Activated CD8-positive, alpha-beta memory T cell treated with anti-CD3 and anti-CD28 coated beads, Interleukin-2, amount 50 U/mL, for 24 hours (primary cell): ENCODE results near the gene MED19.
"Not testable (repeated sequence)": the region's sequence is repeated elsewhere in the genome, so short reads cannot be mapped to it uniquely, and the experiment has no call there.

Experiments used
- DNase-seq: peaks from one replicate; pipeline ENCODE4 v3.0.0-alpha.2; 2020; ENCODE audit errors: extremely low read depth

The MED19 gene

GRCh38 chr11:57704932-57705331 is 7.1 kb downstream of the MED19 start:
- DNase-seq = no peak

- no peak for DNase-seq
These were observed 8.7 kb downstream of the MED19 start for GRCh38 chr11:57703341-57703740.

DNA sequence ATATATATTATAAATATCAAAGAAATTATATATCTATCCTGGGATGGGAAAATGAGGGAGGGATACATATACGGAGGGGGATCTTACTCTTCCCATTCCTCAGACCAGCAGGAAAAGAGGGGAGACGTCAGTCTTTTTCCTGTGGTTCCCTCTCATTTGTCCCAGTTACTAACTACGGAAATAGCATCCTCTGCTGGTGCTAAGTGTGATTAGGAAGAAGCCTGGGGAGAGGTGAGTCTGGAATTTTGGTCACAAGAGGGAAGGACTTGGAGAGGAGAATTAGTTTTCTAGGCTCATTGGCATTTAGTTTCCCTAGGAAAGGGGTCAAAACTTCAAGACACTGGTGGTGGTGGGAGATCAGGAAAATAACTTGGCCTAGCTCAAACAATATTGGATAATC is 11.6 kb downstream of the MED19 start:
- DNase-seq = no peak

GRCh38 chr11:57699813-57700212 is 12.2 kb downstream of the MED19 start:
- no peak for DNase-seq

GRCh38 chr11:57698843-57699365 is 13.1 kb downstream of the MED19 start:
- DNase-seq = no peak

DNA sequence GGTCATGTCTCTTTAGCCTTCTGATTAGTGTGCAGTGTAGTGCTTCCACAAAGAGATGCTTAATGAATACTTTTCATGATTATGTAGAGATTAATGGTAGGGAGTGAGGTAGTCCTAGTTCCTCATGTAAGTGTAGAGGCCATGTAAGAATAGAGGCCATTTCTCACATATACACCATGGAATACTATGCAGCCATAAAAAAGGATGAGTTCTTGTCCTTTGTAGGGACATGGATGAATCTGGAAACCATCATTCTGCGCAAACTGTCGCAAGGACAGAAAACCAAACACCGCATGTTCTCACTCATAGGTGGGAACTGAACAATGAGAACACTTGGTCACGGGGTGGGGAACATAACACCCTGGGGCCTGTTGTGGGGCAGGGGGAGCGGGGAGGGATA is 21.5 kb downstream of the MED19 start:
- DNase-seq = not testable (repeated sequence)

GRCh38 chr11:57681168-57681567 is 30.8 kb downstream of the MED19 start:
- DNase-seq = no peak

DNA sequence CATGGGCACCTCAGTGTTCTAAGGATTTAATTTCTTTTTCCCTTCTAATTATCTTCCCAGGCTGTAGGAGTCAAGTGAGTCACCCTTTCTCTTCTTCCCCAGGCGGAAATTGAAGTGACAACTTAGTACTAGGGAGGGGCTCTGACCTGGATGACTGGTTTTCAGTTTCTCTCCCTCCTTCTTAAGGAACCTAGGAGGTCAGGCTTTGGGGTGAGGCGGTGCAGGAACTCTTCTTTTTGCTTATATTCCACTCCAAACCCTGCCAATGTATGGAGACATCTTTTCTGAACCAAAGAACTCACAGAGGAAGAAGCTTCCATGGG is 31.5 kb downstream of the MED19 start:
- no peak for DNase-seq

DNA sequence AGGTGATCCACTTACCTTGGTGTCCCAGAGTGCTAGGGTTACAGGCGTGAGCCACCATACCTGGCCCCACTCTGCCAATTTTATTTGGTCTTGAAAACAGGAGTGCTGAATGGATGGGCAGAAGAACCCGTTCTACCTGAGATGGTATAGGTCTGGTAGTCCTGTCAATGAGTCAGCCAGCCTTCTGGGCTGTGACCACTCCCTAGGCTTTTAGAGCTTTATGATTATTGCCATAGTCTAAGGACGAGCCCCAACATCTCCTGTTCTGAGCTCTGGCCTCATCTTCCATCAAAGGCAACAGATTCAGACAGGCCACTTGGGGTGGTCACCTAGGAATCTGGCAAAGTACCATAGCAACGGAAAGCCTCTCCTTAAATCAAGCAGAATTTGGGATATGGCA is 32.6 kb downstream of the MED19 start:
- no peak for DNase-seq

DNA sequence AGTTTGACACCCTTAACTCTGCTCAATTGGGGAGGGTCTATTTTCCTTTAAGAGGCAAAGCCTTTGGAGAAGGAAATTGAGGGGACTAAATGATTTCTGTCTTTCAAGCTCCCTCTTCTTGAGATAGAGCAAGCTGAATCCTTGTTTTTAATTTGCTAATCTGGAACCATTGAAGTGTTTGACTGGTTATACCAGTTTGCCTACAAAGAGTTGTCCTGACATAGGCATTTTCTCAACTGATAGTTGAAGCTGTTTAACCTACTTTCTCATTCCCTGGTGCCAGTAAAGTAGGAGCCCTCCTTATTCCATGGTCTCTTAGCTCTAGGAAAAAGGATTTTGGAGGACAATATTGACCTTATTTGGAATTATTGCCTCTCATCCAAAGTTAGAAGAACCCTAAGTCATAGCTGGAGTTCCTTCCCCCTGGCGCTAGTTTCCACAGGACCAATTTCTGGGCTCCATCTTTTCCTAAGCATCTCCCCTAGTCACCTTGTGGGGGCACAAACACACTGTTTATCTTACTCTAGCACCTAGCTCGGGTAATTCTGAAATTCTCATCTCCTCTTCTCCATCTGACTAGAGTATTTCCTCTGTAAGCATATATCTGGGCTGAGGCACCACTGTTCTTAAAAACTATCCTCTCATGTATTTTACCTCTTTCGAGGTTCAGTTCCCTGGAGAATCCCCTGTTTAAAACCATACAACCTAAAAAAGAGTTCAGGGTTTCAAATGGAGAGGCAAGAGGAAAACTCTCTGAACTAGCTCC is 36.7 kb downstream of the MED19 start:
- no peak for DNase-seq

DNA sequence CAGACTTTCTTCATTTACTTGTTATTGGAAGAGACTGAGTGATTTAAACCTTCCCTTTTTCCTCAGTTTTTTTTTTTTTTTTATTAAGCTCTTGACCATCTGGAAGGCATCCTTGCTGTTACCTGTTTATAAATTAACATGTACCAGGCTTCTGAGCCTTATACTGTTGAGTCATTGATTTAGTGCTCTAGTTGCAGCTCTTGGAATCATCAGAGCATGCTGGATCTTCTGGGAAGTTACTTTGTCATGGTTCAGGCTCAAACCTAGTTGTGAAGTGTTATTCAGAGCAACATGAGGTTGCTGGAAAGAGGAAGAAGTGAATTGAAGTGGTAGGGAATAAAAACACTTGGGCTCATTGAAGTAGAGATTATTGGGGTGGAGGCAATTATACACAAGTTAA is 37.8 kb downstream of the MED19 start:
- DNase-seq = no peak

- no peak for DNase-seq
These were observed 43.6 kb downstream of the MED19 start for GRCh38 chr11:57668434-57668782.

- peak; percentile 98 for DNase-seq
These were observed 44.1 kb downstream of the MED19 start, which contains the start of gene ZDHHC5 for GRCh38 chr11:57667736-57668433. ZDHHC5 (plus strand) TSS chr11:57668114; CDS start chr11:57673091, 4,977 bp downstream.

DNA sequence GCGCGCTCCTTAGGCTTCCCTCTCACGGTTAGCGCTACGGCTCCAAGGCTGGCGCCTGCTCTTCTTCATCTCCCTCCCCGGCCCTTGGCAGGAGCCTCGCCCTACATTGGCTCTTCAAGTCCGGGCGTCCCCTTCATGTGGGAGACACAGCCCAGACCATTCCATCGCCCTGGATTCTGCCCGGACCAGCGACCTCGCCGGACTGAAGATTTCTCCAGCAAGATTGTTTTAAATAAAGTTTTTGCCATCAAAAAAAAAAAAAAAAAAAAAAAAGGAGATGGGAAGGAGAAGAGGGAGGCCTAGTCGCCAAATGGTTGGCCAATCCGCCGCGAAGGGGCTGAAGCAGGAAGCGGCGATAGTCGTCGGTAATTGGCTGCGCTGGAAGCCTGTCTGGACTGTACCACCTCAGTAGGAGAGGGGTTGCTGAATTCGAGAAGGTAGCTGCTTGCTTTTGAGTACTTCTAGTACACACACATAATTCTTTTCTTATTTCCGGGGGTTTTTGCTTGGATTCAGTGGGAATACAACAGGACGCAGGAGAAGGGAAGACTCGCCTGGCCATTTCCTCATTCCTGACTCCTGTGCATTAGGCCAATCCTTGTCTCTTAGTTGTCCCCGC is 44.8 kb downstream of the MED19 start:
- peak; percentile 86 for DNase-seq

DNA sequence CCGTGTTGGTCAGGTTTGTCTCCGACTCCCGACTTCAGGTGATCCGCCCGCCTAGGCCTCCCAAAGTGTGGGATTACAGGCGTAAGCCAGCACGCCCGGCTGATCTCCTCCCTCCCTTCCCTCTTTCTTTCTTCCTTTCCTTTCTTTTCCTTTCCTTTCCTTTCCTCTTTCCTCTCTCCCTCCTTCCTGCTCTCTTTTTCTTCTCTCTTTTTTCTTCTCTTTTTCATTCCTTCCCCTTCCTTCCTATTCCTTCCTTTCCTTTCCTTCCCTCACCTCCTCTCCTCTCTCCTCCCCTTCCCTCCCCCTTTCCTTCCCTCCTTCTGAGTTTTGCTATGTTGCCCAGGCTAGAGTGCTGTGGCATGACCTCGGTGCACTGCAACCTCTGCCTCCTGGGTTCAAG is 48.0 kb downstream of the MED19 start:
- DNase-seq = no peak

- DNase-seq = no peak
These were observed 49.1 kb downstream of the MED19 start for GRCh38 chr11:57662893-57663292.

GRCh38 chr11:57659669-57660068 is 52.3 kb downstream of the MED19 start:
- no peak for DNase-seq

DNA sequence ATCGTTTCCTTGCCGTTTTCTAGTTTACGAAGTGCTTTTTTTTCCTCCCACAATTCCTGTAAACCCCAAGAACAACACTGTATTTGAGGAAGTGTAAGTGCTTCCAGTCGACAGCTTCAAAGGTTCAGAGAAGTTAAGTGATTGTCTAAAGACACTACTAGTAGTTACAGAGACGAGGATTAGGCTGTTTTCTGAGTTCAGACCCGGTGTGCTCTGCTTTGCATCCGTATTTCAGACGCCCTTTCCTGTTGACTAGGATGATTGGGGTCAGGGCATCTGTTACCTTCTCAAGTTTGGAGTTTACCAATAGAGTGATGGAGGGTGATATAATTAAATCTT is 54.0 kb downstream of the MED19 start:
- DNase-seq = no peak

- DNase-seq = peak; percentile 98
These were observed 54.6 kb downstream of the MED19 start, which contains the start of gene CLP1 for GRCh38 chr11:57657194-57658022. CLP1 (plus strand) TSS chr11:57657762; CDS start chr11:57659477, 1,715 bp downstream.

DNA sequence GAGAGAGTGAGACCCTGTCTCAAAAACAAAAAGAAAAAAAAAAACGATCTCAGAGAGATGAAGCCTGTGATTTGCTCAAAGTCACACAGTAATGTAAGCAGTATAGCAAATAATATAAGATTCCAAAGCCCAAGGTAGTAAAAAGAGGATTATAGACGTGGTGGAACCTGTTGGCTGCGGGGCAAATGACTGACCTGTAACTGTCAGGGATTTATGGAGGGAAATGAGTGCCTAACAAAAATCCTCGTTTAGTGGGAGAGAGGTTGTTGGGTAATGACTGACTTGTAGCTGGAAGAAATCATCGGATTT is 55.2 kb downstream of the MED19 start:
- no peak for DNase-seq
